Measurements from ENCODE around the gene NSDHL.

The NSDHL gene

GRCh38 chrX:152917656-152918579 is 87.1 kb downstream of the NSDHL start:
- DNase-seq = no peak

- DNase-seq = no peak
Observed at GRCh38 chrX:152918707-152919106, 87.8 kb downstream of the NSDHL start.

All from GF-D8 (cell line).